DND-41 (cell line): ENCODE results near the gene ACAT1.
A peak's percentile ranks its signal among the peaks of the same experiment; 100 is the strongest.
"Not testable (repeated sequence)": the region's sequence is repeated elsewhere in the genome, so short reads cannot be mapped to it uniquely, and the experiment has no call there.

Source experiments
- ATAC-seq: fragments of 200-7000 bp; cut with Tn5 transposase; 3 replicates; pipeline ENCODE4 v1.9.1; 2021; ENCODE audit warnings: low read depth; ENCODE audit not compliant: insufficient read depth
- DNase-seq: peaks from one replicate; pipeline ENCODE4 v3.0.0-alpha.2; 2020
- H2AFZ ChIP-seq: 2 replicates; pipeline ENCODE4 v1.6.0; 2012; ENCODE audit warnings: low read depth, low read length
- H3K27ac ChIP-seq: 2 replicates; pipeline ENCODE4 v1.5.1; 2012; ENCODE audit warnings: low read length, inconsistent platforms
- H3K27me3 ChIP-seq: fragments of 200-600 bp; sonication (generic); 2 replicates; pipeline ENCODE4 v1.6.0; 2012; ENCODE audit warnings: low read length, mild to moderate bottlenecking, inconsistent platforms; ENCODE audit not compliant: insufficient read depth, poor library complexity
- H3K36me3 ChIP-seq: 2 replicates; pipeline ENCODE4 v1.5.1; 2012; ENCODE audit warnings: low read length, inconsistent platforms; ENCODE audit not compliant: insufficient read depth
- H3K4me1 ChIP-seq: 2 replicates; pipeline ENCODE4 v1.5.1; 2012; ENCODE audit warnings: mild to moderate bottlenecking, low read length; ENCODE audit not compliant: insufficient read depth
- H3K4me2 ChIP-seq: 2 replicates; pipeline ENCODE4 v1.6.0; 2012; ENCODE audit warnings: mild to moderate bottlenecking, moderate library complexity, low read length, inconsistent platforms; ENCODE audit not compliant: insufficient read depth
- H3K4me3 ChIP-seq, 2 experiments: fragments of 200-600 bp in 1 of 2; shearing (Covaris generic) in 1 of 2; 2 replicates each; pipeline ENCODE4 v1.5.1; 2012 to 2016; ENCODE audit warnings: inconsistent platforms in 2 of 2, low read length in 2 of 2, mild to moderate bottlenecking in 2 of 2, low read depth in 1 of 2, moderate library complexity in 1 of 2
- H3K79me2 ChIP-seq: 2 replicates; pipeline ENCODE4 v1.6.0; 2012; ENCODE audit warnings: low read length, inconsistent platforms; ENCODE audit not compliant: insufficient read depth
- H3K9ac ChIP-seq: 2 replicates; pipeline ENCODE4 v1.6.0; 2012; ENCODE audit warnings: low read depth, mild to moderate bottlenecking, inconsistent platforms, low read length, moderate library complexity
- H3K9me3 ChIP-seq: 2 replicates; pipeline ENCODE4 v1.5.1; 2012; ENCODE audit warnings: low read length, moderate library complexity, mild to moderate bottlenecking, inconsistent platforms; ENCODE audit not compliant: insufficient read depth, severe bottlenecking
- H4K20me1 ChIP-seq: 2 replicates; pipeline ENCODE4 v1.6.0; 2012; ENCODE audit warnings: low read length; ENCODE audit not compliant: insufficient read depth
- CTCF ChIP-seq: IDR thresholded peaks from 2 replicates; pipeline ENCODE4 v1.5.1; 2012; ENCODE audit warnings: borderline replicate concordance, low read length, moderate library complexity, mild to moderate bottlenecking; ENCODE audit not compliant: poor library complexity, severe bottlenecking; ENCODE audit errors: extremely low read depth
- EZH2 ChIP-seq: IDR thresholded peaks from 3 replicates; pipeline ENCODE4 v1.6.1; 2012; ENCODE audit warnings: borderline replicate concordance, low read depth, mild to moderate bottlenecking, moderate library complexity, low read length, inconsistent platforms; ENCODE audit not compliant: severe bottlenecking

The ACAT1 gene

GRCh38 chr11:108160970-108161566, 39.7 kb downstream of the ACAT1 start:
- H3K9me3 ChIP-seq = no peaks in the 10 kb centered on the region
- ATAC-seq = peak; percentile 62; the same call in 2 of the 3 replicates
- no peak for DNase-seq

GRCh38 chr11:108162878-108163277, 41.5 kb downstream of the ACAT1 start:
- H3K4me1 ChIP-seq, H3K27me3 ChIP-seq, H3K9me3 ChIP-seq, H3K9ac ChIP-seq, H4K20me1 ChIP-seq, H3K4me3 ChIP-seq, H3K4me2 ChIP-seq, DNase-seq, H3K27ac ChIP-seq, H2AFZ ChIP-seq, ATAC-seq, H3K79me2 ChIP-seq: not testable (repeated sequence)
- peaks cover 93% of the 10 kb centered on the region for H3K36me3 ChIP-seq

More at GRCh38 chr11:108160970-108161566, 39.7 kb downstream of the ACAT1 start:
- Histone ChIP-seq H3K4me2 (no peak overlapping the region), H3K9ac (no peak overlapping the region), H3K27me3 (no peaks in the 10 kb centered on the region), H3K79me2 (no peaks in the 10 kb centered on the region), H4K20me1 (no peaks in the 10 kb centered on the region), H3K4me1 (no peaks in the 10 kb centered on the region), H3K4me3 (no peak overlapping the region), H3K36me3 (peaks cover 93% of the 10 kb centered on the region), H2AFZ (no peak overlapping the region), H3K27ac (no peak overlapping the region)
- TF ChIP-seq CTCF (no peak), EZH2 (no peak)

- Histone ChIP-seq H3K4me3 (no peak overlapping the region), H3K36me3 (peaks cover 83% of the 10 kb centered on the region), H3K9me3 (no peaks in the 10 kb centered on the region), H4K20me1 (no peaks in the 10 kb centered on the region), H3K27ac (no peak overlapping the region), H3K9ac (no peak overlapping the region), H3K4me1 (no peaks in the 10 kb centered on the region), H2AFZ (no peak overlapping the region), H3K79me2 (no peaks in the 10 kb centered on the region), H3K27me3 (no peaks in the 10 kb centered on the region), H3K4me2 (no peak overlapping the region)
- DNase-seq (no peak), ATAC-seq (no peak)
- TF ChIP-seq EZH2 = no peak
- no peak for TF ChIP-seq CTCF
Measured at GRCh38 chr11:108167624-108168023, 46.3 kb downstream of the ACAT1 start.

GRCh38 chr11:108170184-108170583, 48.8 kb downstream of the ACAT1 start:
- Histone ChIP-seq H3K9ac (no peak overlapping the region), H4K20me1 (no peaks in the 10 kb centered on the region), H3K4me2 (no peak overlapping the region), H3K79me2 (no peaks in the 10 kb centered on the region), H3K4me1 (no peaks in the 10 kb centered on the region), H3K27ac (no peak overlapping the region), H2AFZ (no peak overlapping the region), H3K4me3 (no peak overlapping the region), H3K36me3 (peaks cover 84% of the 10 kb centered on the region), H3K9me3 (no peaks in the 10 kb centered on the region), H3K27me3 (no peaks in the 10 kb centered on the region)
- no peak for TF ChIP-seq EZH2
- TF ChIP-seq CTCF = no peak
- DNase-seq (no peak), ATAC-seq (no peak)
